HCT116 (cell line): ENCODE data around the gene CFAP61.

Experiments used
- POLR2A ChIP-seq: IDR thresholded peaks from 2 replicates; pipeline ENCODE4 v1.7.0; 2011; ENCODE audit warnings: borderline replicate concordance; ENCODE audit not compliant: insufficient read depth, insufficient read length; ENCODE audit errors: extremely low read depth
- REST ChIP-seq: IDR thresholded peaks from 2 replicates; pipeline ENCODE4 v1.6.1; 2012; ENCODE audit warnings: low read depth

- no peak for TF ChIP-seq POLR2A
- no peak for TF ChIP-seq REST
Measured at GRCh38 chr20:20210943-20211273, 158.6 kb downstream of the CFAP61 start.
